ENCODE data around the gene DNAH2.

DNAH2 gene

GRCh38 chr17:7716901-7717755 lies at the start of gene DNAH2:
Gene DNAH2, plus strand, starts transcription at chr17:7717744. Its CDS starts 1,991 bp downstream, at chr17:7719735.
- no peak for DNase-seq

- no peak for DNase-seq
Measured at GRCh38 chr17:7668482-7668881, 49.1 kb upstream of the DNAH2 start.

- no peak for DNase-seq
Measured at GRCh38 chr17:7673239-7673638, 44.3 kb upstream of the DNAH2 start.

- no peak for DNase-seq
Measured at GRCh38 chr17:7674934-7675333, 42.6 kb upstream of the DNAH2 start.

GRCh38 chr17:7676533-7676932 lies 41.0 kb upstream of the DNAH2 start:
- DNase-seq, result no peak

- no peak for DNase-seq
Measured at GRCh38 chr17:7677388-7678067, 40.0 kb upstream of the DNAH2 start.

GRCh38 chr17:7684851-7685532 lies 32.6 kb upstream of the DNAH2 start:
- DNase-seq, result no peak

- peak; percentile 70 to 83 (median 72) for DNase-seq
Measured at GRCh38 chr17:7685533-7686221, 31.9 kb upstream of the DNAH2 start.

- peak; percentile 56 to 65 (median 62) for DNase-seq
Measured at GRCh38 chr17:7686222-7687071, 31.1 kb upstream of the DNAH2 start.

- peak; percentile 61 to 75 (median 72) for DNase-seq
Measured at GRCh38 chr17:7687072-7687907, 30.3 kb upstream of the DNAH2 start, which contains the start of gene TP53. Gene TP53, minus strand, starts transcription at chr17:7687490. Its CDS starts 10,896 bp downstream, at chr17:7676594.

GRCh38 chr17:7687908-7688807 lies 29.4 kb upstream of the DNAH2 start, which contains the start of gene WRAP53:
Gene WRAP53, plus strand, starts transcription at chr17:7688477. Its CDS starts 172 bp downstream, at chr17:7688649.
- DNase-seq, result peak; percentile 88 to 97 (median 91)

GRCh38 chr17:7688808-7689316 lies 28.7 kb upstream of the DNAH2 start:
- no peak for DNase-seq

- DNase-seq, result no peak
Measured at GRCh38 chr17:7695586-7695985, 22.0 kb upstream of the DNAH2 start.

GRCh38 chr17:7697828-7698588 lies 19.5 kb upstream of the DNAH2 start:
- no peak for DNase-seq

- no peak for DNase-seq
Measured at GRCh38 chr17:7700510-7700909, 17.0 kb upstream of the DNAH2 start.

- DNase-seq, result no peak
Measured at GRCh38 chr17:7701681-7702080, 15.9 kb upstream of the DNAH2 start.

- no peak for DNase-seq
Measured at GRCh38 chr17:7702776-7703175, 14.8 kb upstream of the DNAH2 start.

Data from activated CD4-positive, CD25-positive, alpha-beta regulatory T cell (primary cell).